HepG2 (cell line): ENCODE measurements around the gene CABLES1. TPM values are rescaled to one million over a fixed set of nuclear protein-coding genes. Genes with fewer than 3 reads are reported as not detected.

Experiments used
- ARNT ChIP-seq: fragments of 450-650 bp; IDR thresholded peaks from 2 replicates; pipeline ENCODE4 v1.6.1; 2017
- ATAD3A ChIP-seq: sonication (generic); formaldehyde crosslinking; IDR thresholded peaks from 2 replicates; pipeline ENCODE4 v1.4.0; 2020; ENCODE audit warnings: missing genetic modification reagents
- BRD4 ChIP-seq: sonication (generic); formaldehyde crosslinking; IDR thresholded peaks from 2 replicates; pipeline ENCODE4 v1.4.0; 2020; ENCODE audit warnings: missing genetic modification reagents
- FOXA1 ChIP-seq, 2 experiments: fragments of 450-650 bp in 1 of 2; sonication (generic) in 1 of 2; formaldehyde crosslinking in 1 of 2; IDR thresholded peaks; 2 replicates each; pipeline versions ENCODE4 v1.4.0 to v1.6.1; 2016 to 2020; ENCODE audit warnings: missing genetic modification reagents in 1 of 2
- GLMP ChIP-seq: sonication (generic); formaldehyde crosslinking; IDR thresholded peaks from 2 replicates; pipeline ENCODE4 v1.9.0; 2021; ENCODE audit warnings: missing genetic modification reagents, mild to moderate bottlenecking, borderline replicate concordance
- HBP1 ChIP-seq: IDR thresholded peaks from 2 replicates; pipeline ENCODE4 v1.6.1; 2016; ENCODE audit warnings: low read depth, control low read depth
- MBNL3 ChIP-seq: fragments of 250-450 bp; sonication (Bioruptor Pico); conservative IDR thresholded peaks from 2 replicates; pipeline ENCODE4 v1.8.0; 2022; ENCODE audit warnings: mild to moderate bottlenecking, inconsistent platforms
- MXI1 ChIP-seq: IDR thresholded peaks from 3 replicates; pipeline ENCODE4 v1.6.1; 2012; ENCODE audit warnings: low read depth, low read length, inconsistent platforms, borderline replicate concordance
- NFYC ChIP-seq: IDR thresholded peaks from 2 replicates; pipeline ENCODE4 v1.6.1; 2016; ENCODE audit warnings: missing genetic modification reagents, missing compliant biosample characterization
- PCBP2 ChIP-seq: fragments of 200-400 bp; formaldehyde crosslinking; optimal IDR thresholded peaks from 2 replicates; pipeline ENCODE3; 2018; ENCODE audit warnings: low read length, low read depth; ENCODE audit not compliant: poor library complexity, severe bottlenecking
- PTBP1 ChIP-seq: fragments of 200-400 bp; formaldehyde crosslinking; IDR thresholded peaks from 2 replicates; pipeline ENCODE4 v1.6.1; 2018; ENCODE audit warnings: low read length, low read depth; ENCODE audit not compliant: poor library complexity, severe bottlenecking
- RBAK ChIP-seq: sonication (generic); formaldehyde crosslinking; IDR thresholded peaks from 2 replicates; pipeline ENCODE4 v1.5.1; 2020; ENCODE audit warnings: mild to moderate bottlenecking, missing genetic modification reagents
- TOPORS ChIP-seq: sonication (generic); formaldehyde crosslinking; IDR thresholded peaks from 2 replicates; pipeline ENCODE4 v1.8.0; 2023; ENCODE audit warnings: mild to moderate bottlenecking, missing genetic modification reagents
- TP53 ChIP-seq: sonication (generic); formaldehyde crosslinking; conservative IDR thresholded peaks from 2 replicates; pipeline ENCODE4 v1.4.0; 2020; ENCODE audit warnings: missing genetic modification reagents
- ZBTB8A ChIP-seq: sonication (generic); formaldehyde crosslinking; IDR thresholded peaks from 2 replicates; pipeline ENCODE4 v1.4.0; 2020; ENCODE audit warnings: mild to moderate bottlenecking, low read depth, missing genetic modification reagents, borderline replicate concordance
- ZC3H4 ChIP-seq: sonication (generic); formaldehyde crosslinking; IDR thresholded peaks from 2 replicates; pipeline ENCODE4 v1.4.0; 2020; ENCODE audit warnings: missing genetic modification reagents, borderline replicate concordance
- ZFY ChIP-seq: sonication (generic); formaldehyde crosslinking; IDR thresholded peaks from 2 replicates; pipeline ENCODE4 v1.4.0; 2020; ENCODE audit warnings: missing genetic modification reagents
- ZNF431 ChIP-seq: sonication (generic); formaldehyde crosslinking; IDR thresholded peaks from 2 replicates; pipeline ENCODE4 v1.9.0; 2022; ENCODE audit warnings: missing genetic modification reagents, low read depth, mild to moderate bottlenecking, borderline replicate concordance
- ZNF441 ChIP-seq: sonication (generic); formaldehyde crosslinking; IDR thresholded peaks from 2 replicates; pipeline ENCODE4 v1.7.0; 2021; ENCODE audit warnings: missing genetic modification reagents, borderline replicate concordance
- ZNF761 ChIP-seq: sonication (generic); formaldehyde crosslinking; conservative IDR thresholded peaks from 2 replicates; pipeline ENCODE4 v1.4.0; 2020; ENCODE audit warnings: mild to moderate bottlenecking, missing genetic modification reagents
- ZNF777 ChIP-seq: sonication (generic); formaldehyde crosslinking; IDR thresholded peaks from 2 replicates; pipeline ENCODE4 v1.4.0; 2020; ENCODE audit warnings: missing genetic modification reagents
- ZSCAN12 ChIP-seq: sonication (generic); formaldehyde crosslinking; IDR thresholded peaks from 2 replicates; pipeline ENCODE4 v1.9.0; 2021; ENCODE audit warnings: mild to moderate bottlenecking, missing genetic modification reagents
- polyA plus RNA-seq, 8 experiments: library from polyadenylated mRNA; depleted of rRNA in 3 of 8; stranded (reverse) in 7 of 8; unstranded in 1 of 8; fragments of >200 nt; fragmentation: Illumina TruSeq in 4 of 8; extraction: Trizol in 4 of 8; gene quantifications; 2 replicates each; pipeline versions ENCODE4 v1.2.1 to v1.2.3, GENCODE V29; 2011 to 2016; ENCODE audit warnings: low read depth in 4 of 8, missing spikeins in 1 of 8, mixed read lengths in 1 of 8; ENCODE audit not compliant: insufficient read depth in 1 of 8
- total RNA-seq, 5 experiments: library from RNA; depleted of rRNA; stranded (reverse); fragments of >200 nt; fragmentation: Illumina TruSeq; extraction: Trizol; gene quantifications; 2 replicates each; pipeline ENCODE4 v1.2.3, GENCODE V29; 2016; ENCODE audit warnings: low read depth in 1 of 5
- TF ChIP-seq, protein P1 (sequence below): sonication (generic); formaldehyde crosslinking; conservative IDR thresholded peaks from 2 replicates; pipeline ENCODE4 v1.4.0; 2020; ENCODE audit warnings: mild to moderate bottlenecking, missing genetic modification reagents, moderate library complexity
- TF ChIP-seq, protein P2 (sequence below): sonication (generic); formaldehyde crosslinking; IDR thresholded peaks from 2 replicates; pipeline ENCODE4 v1.8.0; 2022; ENCODE audit warnings: missing genetic modification reagents, mild to moderate bottlenecking, moderate library complexity, borderline replicate concordance

Gene CABLES1
- total and polyA plus RNA-seq, 2 of the 13 experiments (the other 11 are each of a cell fraction or from before 2014, with no cell fraction given) = 14.7 to 25.8 TPM

DNA sequence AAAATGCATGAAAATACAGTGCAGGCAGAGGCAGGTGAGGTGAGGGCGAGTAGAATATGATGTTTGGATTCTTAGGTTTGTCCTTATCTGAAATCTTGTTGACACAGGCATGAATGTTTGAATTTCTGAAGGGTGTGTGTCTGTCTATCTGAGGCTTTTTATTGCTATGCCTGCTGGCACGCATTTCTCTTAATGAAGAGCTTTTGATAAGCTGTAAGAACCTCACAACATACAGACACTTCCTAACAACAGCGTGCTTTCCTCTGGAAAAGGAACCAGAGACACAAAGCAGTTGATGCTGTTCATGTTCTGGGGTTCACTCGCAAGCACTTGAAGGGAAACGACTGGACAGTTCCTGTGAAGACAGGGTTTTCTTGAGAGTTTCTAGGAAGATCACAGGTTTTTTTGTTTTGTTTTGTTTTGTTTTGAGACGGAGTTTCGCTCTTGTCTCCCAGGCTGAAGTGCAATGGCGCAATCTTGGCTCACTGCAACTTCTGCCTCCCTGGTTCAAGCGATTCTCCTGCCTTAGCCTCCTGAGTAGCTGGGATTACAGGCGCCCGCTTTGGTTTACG, 33.3 kb upstream of the CABLES1 start (continued):
- TF ChIP-seq MXI1 (no peak), BRD4 (CRISPR knock-in tag) (no peak), TOPORS (CRISPR knock-in tag) (no peak), GLMP (CRISPR knock-in tag) (no peak), ZSCAN12 (CRISPR knock-in tag) (no peak), ZNF431 (CRISPR knock-in tag) (no peak), PTBP1 (no peak), HBP1 (CRISPR knock-in tag) (no peak), TP53 (CRISPR knock-in tag) (no peak), ZNF761 (CRISPR knock-in tag) (no peak), NFYC (CRISPR knock-in tag) (no peak), ZNF777 (CRISPR knock-in tag) (no peak), MBNL3 (CRISPR knock-in tag) (no peak), FOXA1 (IDR thresholded peaks at IDR 0.05) (no peak), FOXA1 (CRISPR knock-in tag; IDR thresholded peaks at IDR 0.05) (peak; percentile 65), ATAD3A (CRISPR knock-in tag) (no peak), RBAK (no peak), ZBTB8A (no peak), ZNF441 (CRISPR knock-in tag) (peak; percentile 92), PCBP2 (no peak), ZC3H4 (CRISPR knock-in tag) (no peak), ARNT (no peak), ZFY (CRISPR knock-in tag) (no peak)
- TF ChIP-seq, protein P1, sequence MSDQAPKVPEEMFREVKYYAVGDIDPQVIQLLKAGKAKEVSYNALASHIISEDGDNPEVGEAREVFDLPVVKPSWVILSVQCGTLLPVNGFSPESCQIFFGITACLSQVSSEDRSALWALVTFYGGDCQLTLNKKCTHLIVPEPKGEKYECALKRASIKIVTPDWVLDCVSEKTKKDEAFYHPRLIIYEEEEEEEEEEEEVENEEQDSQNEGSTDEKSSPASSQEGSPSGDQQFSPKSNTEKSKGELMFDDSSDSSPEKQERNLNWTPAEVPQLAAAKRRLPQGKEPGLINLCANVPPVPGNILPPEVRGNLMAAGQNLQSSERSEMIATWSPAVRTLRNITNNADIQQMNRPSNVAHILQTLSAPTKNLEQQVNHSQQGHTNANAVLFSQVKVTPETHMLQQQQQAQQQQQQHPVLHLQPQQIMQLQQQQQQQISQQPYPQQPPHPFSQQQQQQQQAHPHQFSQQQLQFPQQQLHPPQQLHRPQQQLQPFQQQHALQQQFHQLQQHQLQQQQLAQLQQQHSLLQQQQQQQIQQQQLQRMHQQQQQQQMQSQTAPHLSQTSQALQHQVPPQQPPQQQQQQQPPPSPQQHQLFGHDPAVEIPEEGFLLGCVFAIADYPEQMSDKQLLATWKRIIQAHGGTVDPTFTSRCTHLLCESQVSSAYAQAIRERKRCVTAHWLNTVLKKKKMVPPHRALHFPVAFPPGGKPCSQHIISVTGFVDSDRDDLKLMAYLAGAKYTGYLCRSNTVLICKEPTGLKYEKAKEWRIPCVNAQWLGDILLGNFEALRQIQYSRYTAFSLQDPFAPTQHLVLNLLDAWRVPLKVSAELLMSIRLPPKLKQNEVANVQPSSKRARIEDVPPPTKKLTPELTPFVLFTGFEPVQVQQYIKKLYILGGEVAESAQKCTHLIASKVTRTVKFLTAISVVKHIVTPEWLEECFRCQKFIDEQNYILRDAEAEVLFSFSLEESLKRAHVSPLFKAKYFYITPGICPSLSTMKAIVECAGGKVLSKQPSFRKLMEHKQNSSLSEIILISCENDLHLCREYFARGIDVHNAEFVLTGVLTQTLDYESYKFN (CRISPR knock-in tag) = no peak
- TF ChIP-seq, protein P2, sequence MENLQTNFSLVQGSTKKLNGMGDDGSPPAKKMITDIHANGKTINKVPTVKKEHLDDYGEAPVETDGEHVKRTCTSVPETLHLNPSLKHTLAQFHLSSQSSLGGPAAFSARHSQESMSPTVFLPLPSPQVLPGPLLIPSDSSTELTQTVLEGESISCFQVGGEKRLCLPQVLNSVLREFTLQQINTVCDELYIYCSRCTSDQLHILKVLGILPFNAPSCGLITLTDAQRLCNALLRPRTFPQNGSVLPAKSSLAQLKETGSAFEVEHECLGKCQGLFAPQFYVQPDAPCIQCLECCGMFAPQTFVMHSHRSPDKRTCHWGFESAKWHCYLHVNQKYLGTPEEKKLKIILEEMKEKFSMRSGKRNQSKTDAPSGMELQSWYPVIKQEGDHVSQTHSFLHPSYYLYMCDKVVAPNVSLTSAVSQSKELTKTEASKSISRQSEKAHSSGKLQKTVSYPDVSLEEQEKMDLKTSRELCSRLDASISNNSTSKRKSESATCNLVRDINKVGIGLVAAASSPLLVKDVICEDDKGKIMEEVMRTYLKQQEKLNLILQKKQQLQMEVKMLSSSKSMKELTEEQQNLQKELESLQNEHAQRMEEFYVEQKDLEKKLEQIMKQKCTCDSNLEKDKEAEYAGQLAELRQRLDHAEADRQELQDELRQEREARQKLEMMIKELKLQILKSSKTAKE (CRISPR knock-in tag) = no peak
